ENCODE results near the gene TMEM219. TPM values are rescaled to one million over a fixed set of nuclear protein-coding genes. Genes with fewer than 3 reads are reported as not detected.

The TMEM219 gene
- total RNA-seq, 1 donor from 2014 or later = 46.1 TPM

- intact Hi-C loops (cut with micrococcal nuclease) = loop anchor here (10.0 kb wide), 1 partner anchor 677 kb away; the partner anchor contains the start of genes FBRS and PRR14
These were observed 16.2 kb downstream of the TMEM219 start for GRCh38 chr16:29978081-29978480.

DNA sequence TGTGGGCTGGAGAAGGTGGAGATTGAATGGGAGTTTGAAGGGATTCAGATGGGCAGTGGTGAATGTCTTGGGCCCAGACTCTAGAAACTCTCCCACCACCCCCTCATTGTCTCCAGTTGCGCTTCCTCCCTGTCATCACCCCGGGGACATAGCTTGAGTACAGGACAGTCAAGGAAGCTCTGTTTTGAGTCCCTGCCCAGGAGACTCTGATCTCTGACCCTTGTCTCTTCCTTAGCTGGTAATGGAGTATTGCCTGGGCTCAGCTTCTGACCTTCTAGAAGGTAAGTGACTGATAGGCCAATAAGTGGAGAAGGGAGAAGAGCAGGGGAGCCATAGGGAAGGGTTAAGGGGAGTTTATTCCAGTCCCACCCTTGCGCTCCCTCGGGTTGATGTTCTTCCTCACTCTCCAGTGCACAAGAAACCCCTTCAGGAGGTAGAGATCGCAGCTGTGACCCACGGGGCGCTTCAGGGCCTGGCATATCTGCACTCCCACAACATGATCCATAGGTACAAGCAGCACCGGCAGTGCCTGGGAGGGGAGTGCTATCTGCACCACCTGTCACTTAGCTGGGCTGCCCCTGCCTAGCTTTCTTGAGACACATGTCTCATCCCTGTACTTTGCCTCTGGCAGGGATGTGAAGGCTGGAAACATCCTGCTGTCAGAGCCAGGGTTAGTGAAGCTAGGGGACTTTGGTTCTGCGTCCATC, 16.8 kb downstream of the TMEM219 start:
- intact Hi-C loops (cut with micrococcal nuclease) = loop anchor here (10.0 kb wide), 1 partner anchor 676 kb away; the partner anchor contains the start of genes FBRS and PRR14

DNA sequence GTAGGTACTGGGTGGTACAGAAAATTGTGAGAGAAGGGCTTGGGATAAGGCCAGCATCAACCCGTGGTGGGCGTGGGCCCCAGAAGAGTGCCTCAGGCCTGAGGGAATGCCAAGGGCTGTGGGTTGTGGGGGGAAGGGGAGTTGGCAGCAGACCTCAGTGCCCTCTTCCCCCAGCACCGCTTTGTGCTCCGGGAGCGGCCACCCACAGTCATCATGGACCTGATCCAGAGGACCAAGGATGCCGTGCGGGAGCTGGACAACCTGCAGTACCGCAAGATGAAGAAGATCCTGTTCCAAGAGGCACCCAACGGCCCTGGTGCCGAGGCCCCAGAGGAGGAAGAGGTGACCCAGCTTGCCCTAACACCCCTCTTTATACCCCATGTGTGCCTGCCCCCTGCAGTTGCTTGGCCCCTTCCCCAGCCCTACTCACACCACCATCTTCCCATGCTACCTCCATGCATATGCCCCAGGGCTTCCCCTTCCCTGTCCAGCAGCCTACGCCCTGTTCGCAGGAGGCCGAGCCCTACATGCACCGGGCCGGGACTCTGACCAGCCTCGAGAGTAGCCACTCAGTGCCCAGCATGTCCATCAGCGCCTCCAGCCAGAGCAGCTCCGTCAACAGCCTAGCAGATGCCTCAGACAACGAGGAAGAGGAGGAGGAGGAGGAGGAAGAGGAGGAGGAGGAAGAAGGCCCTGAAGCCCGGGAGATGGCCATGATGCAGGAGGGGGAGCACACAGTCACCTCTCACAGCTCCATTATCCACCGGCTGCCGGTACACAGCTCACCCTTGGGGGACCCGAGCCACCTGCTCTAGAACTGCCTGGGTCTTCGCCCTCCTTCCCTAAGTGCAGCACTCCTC, 20.9 kb downstream of the TMEM219 start:
- intact Hi-C loops (cut with micrococcal nuclease) = no loop called here

DNA sequence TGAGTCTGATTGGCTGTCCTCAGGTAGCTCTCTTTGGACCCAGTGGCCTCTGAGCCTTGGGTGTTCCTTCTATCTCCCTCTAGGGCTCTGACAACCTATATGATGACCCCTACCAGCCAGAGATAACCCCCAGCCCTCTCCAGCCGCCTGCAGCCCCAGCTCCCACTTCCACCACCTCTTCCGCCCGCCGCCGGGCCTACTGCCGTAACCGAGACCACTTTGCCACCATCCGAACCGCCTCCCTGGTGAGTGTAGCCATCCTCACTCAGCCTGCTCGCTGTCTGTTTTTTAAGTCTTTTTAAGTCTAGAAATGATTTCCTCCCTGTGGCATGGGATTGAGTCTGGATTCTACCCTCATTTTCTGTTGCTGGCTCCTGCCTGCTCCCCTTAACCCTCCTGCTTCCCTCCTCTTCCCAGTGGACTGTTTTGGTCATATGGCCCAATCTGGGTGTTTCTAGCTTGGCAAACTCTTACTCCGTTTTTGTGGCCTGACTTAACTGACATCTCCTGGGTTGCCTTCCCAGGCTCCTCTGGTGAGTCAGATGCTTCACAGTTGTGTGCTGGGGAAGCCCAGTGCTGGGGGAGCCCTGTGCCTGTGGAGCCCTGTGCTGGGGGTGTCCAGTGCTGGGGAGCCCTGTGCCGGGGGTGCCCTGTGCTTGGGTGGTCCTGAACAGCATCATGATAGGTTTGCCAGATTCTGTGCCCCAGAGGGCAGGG, 21.7 kb downstream of the TMEM219 start:
- intact Hi-C loops (cut with micrococcal nuclease) = no loop called here

DNA sequence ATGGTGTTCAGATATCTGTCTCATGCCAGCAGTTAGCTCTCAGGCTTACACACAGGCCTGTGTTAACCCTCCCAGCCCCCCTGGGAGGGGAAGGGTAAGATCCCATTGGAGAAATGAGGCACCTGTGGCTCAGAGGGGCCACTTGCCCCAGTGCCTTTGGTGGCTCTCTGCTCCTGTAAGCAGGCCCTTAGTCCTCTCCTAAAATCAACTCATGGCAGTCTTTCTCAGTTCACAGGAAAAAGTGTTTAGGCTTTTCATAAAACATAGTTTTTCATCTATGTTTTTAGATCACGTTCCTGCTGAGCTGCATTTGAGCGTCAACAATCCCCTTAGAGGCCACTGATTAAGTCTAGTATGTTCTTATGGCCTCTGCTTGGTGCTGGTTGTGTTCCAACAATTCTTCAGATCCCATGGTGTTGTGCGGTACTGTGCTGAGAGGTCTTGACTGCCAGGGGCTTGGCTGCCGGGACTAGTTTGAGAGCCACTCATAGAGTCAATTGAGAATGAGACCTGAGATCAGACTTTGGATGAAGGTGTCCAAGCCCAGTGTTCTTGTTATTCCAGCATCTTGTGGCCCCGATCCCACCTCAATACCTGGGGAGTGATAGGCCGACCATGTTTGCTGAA, 22.4 kb downstream of the TMEM219 start:
- intact Hi-C loops (cut with micrococcal nuclease) = no loop called here

DNA sequence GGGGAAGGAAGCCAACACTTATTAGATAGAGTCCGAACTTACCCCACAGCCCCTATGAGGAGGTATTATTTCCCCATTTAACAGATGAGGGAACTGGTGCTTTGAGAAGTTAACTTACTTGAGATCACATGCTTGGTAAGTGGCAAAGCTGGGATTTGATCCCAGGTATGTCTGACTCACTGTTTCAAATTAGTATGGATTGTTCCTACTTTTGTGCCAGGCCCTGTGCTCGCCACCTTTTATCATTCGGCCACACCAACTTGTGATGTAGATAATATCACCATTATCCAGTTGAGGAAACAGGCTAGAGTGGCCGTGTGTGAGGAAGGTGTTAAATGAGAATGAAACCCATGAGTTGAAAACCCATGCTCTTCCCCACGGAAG, 22.9 kb downstream of the TMEM219 start:
- intact Hi-C loops (cut with micrococcal nuclease) = no loop called here

DNA sequence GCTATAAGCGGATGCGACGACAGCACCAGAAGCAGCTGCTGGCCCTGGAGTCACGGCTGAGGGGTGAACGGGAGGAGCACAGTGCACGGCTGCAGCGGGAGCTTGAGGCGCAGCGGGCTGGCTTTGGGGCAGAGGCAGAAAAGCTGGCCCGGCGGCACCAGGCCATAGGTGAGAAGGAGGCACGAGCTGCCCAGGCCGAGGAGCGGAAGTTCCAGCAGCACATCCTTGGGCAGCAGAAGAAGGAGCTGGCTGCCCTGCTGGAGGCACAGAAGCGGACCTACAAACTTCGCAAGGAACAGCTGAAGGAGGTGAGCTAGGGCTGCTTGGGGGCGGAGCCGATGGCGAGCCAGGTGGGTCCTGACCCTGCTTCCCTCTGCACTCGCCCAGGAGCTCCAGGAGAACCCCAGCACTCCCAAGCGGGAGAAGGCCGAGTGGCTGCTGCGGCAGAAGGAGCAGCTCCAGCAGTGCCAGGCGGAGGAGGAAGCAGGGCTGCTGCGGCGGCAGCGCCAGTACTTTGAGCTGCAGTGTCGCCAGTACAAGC, 23.5 kb downstream of the TMEM219 start:
- intact Hi-C loops (cut with micrococcal nuclease) = no loop called here

- intact Hi-C loops (cut with micrococcal nuclease) = no loop called here
These were observed 24.4 kb downstream of the TMEM219 start for GRCh38 chr16:29986231-29986630.

- intact Hi-C loops (cut with micrococcal nuclease) = no loop called here
These were observed 25.1 kb downstream of the TMEM219 start for GRCh38 chr16:29986931-29987330.

- intact Hi-C loops (cut with micrococcal nuclease) = no loop called here
These were observed 25.6 kb downstream of the TMEM219 start for GRCh38 chr16:29987371-29988085.

DNA sequence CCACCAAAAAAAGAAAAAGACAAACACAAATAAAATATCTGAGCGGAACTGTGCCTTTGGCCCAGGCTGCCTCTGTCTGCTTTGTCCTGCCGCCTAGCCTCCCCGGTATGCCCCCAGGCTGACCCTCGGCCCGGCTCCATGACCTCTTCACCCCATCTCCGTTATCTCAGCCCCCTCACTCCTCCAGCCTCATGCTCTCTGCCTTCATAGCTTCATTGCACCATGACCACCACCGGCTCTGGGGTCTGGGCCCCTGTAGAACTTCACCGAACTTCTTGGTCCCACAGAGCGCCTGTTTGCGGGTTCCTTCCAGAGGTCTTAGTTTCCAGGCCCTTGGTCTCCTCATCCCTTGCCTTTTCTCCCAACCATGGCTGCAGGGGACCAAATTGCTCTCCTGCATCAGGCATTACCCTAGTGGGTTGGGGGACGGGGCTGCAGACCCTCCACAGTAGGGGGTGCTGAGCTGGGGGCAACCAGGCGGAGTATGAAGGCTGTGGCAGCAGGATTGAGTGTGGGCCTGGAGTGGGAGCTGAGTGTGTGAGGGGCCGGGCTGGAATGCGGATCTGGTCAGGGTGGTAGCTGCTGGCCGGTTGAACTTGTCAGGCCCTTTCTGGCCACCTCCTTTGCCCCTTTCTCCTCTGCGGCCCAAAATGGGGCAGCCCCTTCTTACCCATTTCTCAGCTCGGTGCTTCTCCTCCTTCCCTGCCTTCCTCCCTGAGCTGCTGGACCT, 26.6 kb downstream of the TMEM219 start:
- intact Hi-C loops (cut with micrococcal nuclease) = no loop called here

GRCh38 chr16:29989111-29989858, 27.4 kb downstream of the TMEM219 start:
- intact Hi-C loops (cut with micrococcal nuclease) = no loop called here

DNA sequence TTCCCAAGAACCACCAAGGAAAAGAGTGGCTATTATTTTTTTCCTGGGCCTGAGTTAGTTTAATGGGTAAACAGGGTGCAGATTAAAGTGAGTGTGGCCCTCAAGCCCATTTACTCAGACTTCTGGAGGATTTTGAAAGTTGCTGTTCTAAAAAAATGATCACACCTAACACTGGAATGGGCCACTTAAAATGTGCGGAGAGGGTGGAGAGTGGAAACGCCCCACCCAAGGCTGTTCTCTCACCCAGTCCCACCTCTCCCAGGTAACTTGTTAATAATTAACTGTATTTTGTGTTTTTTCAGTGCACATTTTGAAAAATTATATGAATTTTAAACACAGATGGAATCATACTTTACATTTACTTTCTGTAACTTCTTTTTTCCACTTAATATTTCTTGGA, 28.2 kb downstream of the TMEM219 start:
- intact Hi-C loops (cut with micrococcal nuclease) = loop anchor here (10.0 kb wide), 1 partner anchor 395 kb away; no protein-coding TSS in a partner anchor

- intact Hi-C loops (cut with micrococcal nuclease) = loop anchor here (10.0 kb wide), 1 partner anchor 396 kb away; no protein-coding TSS in a partner anchor
These were observed 29.1 kb downstream of the TMEM219 start for GRCh38 chr16:29990883-29991570.

- intact Hi-C loops (cut with micrococcal nuclease) = loop anchor here (10.0 kb wide), 1 partner anchor 397 kb away; no protein-coding TSS in a partner anchor
These were observed 29.7 kb downstream of the TMEM219 start for GRCh38 chr16:29991571-29991904.

DNA sequence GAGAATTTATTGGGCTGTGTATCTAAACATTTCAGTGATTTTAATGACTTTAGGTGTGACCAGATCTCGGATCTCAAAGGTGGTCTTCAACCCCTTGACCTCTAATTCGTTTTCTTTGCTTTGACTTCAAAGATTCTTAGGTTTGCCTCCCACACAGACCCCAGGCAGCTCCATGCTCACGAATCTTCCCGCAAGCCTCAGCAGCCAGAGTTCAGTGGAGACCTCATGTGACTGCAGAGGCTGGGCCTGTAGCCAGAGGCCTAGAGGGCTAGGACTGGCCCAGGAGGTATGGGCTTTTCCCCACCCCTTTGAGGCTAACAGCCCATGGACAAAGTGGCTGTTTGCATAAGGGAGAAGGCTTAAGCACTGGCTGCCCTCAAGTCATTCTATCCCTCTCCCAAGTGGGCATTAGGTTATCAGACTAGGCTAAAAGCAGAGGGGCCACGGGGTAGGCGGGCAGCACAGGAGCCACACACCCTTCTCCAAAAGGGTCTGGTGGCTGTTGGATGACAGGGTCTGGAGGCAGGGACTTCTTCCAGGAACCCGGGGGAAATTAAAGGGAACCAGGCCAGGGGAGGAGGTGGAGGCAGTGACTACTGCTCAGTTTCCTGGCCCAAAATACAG, 30.6 kb downstream of the TMEM219 start:
- intact Hi-C loops (cut with micrococcal nuclease) = loop anchor here (2.0 to 10.0 kb wide), 2 partner anchors 68 to 398 kb away; no protein-coding TSS in a partner anchor

DNA sequence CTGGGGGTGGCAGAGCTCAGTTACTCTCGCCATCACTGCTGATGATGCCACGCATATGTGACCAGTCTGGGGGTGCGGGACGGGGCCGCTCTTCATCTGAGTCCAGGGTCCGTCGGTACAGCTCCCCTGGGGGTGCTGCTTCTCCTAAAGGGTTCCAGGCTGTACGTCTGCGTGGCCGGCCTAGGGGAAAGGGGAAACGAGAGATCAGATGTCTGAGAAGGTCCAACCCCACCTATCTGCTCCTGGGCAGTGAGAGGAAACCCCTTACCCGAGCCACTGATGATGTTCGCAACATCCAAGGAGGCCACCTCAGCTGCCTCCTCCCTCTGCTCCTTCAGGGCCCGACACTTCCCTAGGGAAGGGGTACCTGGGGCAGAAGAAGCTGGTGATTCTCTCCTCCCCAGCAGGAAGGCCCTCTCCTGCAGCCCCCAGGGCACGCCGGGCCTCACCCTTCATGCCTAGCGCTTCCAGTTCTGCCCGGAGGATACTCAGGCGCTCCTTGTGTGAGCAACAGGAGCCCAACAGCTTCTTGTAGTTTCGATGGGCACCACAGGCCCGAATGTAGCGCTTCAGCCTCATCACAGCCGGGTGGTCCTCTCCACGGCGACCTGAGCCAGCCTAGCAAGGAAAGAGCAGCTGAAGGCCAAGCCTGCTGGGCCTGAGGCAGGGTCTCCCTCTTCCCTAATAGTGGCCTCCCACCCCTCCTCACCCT, 31.5 kb downstream of the TMEM219 start:
- intact Hi-C loops (cut with micrococcal nuclease) = loop anchor here (2.0 to 10.0 kb wide), 2 partner anchors 67 to 399 kb away; no protein-coding TSS in a partner anchor
